HL-60 (cell line): ENCODE measurements around the gene PACSIN3.

Experiments used
- CTCF ChIP-seq: IDR thresholded peaks from one replicate; pipeline ENCODE4 v1.5.1; 2011; ENCODE audit warnings: low read length, control low read depth, inconsistent platforms; ENCODE audit not compliant: insufficient read depth
- GABPA ChIP-seq: IDR thresholded peaks from 2 replicates; pipeline ENCODE4 v1.6.1; 2012; ENCODE audit warnings: low read depth
- POLR2AphosphoS5 ChIP-seq: IDR thresholded peaks from 2 replicates; pipeline ENCODE4 v1.6.1; 2012; ENCODE audit warnings: low read depth
- REST ChIP-seq: IDR thresholded peaks from 2 replicates; pipeline ENCODE4 v1.6.1; 2012; ENCODE audit warnings: low read depth; ENCODE audit not compliant: insufficient replicate concordance
- SPI1 ChIP-seq: IDR thresholded peaks from 2 replicates; pipeline ENCODE4 v1.6.1; 2012; ENCODE audit warnings: low read depth, mild to moderate bottlenecking, borderline replicate concordance

- TF ChIP-seq CTCF: no peak
- TF ChIP-seq POLR2AphosphoS5: no peak
- no peak for TF ChIP-seq REST
- TF ChIP-seq SPI1: no peak
- no peak for TF ChIP-seq GABPA
Observed at GRCh38 chr11:47185305-47186075, 744 bp downstream of the PACSIN3 start.
